Measurements from ENCODE around the gene RSPO4. TPM values are rescaled to one million over a fixed set of nuclear protein-coding genes. Genes with fewer than 3 reads are reported as not detected.
A peak's percentile ranks its signal among the peaks of the same experiment; 100 is the strongest.

RSPO4 gene
- total RNA-seq: 1.4 TPM

GRCh38 chr20:1001911-1002681 is at the start of gene RSPO4:
Gene RSPO4 (minus strand): TSS chr20:1002311. CDS start chr20:1002164, 147 bp downstream.
- H3K36me3 ChIP-seq: no peaks in the 10 kb centered on the region
- TF ChIP-seq CTCF (IDR thresholded peaks at IDR 0.05): no peak
- H3K4me3 ChIP-seq: no peak within 1 kb of the TSS
- DNase-seq (ENCODE audit: low spot score in 2 of 2): no peak
- intact Hi-C loops (cut with DNase I): no loop called here
- H3K9me3 ChIP-seq: no peaks in the 10 kb centered on the region
- H3K27me3 ChIP-seq: no peaks in the 10 kb centered on the region
- H3K27ac ChIP-seq: no peak within 1 kb of the TSS
- no peaks in the 10 kb centered on the region for H3K4me1 ChIP-seq

- no peaks in the 10 kb centered on the region for H3K4me1 ChIP-seq
- H3K4me3 ChIP-seq: no peak overlapping the region
- intact Hi-C loops (cut with DNase I): no loop called here
- no peak for TF ChIP-seq CTCF (IDR thresholded peaks at IDR 0.05)
- no peak for DNase-seq (ENCODE audit: low spot score in 2 of 2)
- H3K9me3 ChIP-seq: no peaks in the 10 kb centered on the region
- H3K27me3 ChIP-seq: no peaks in the 10 kb centered on the region
- H3K36me3 ChIP-seq: no peaks in the 10 kb centered on the region
- no peak overlapping the region for H3K27ac ChIP-seq
These were observed 48.3 kb upstream of the RSPO4 start for GRCh38 chr20:1050440-1050839.

GRCh38 chr20:1045860-1046418 is 43.8 kb upstream of the RSPO4 start:
- Histone ChIP-seq H3K9me3 (no peaks in the 10 kb centered on the region), H3K4me3 (no peak overlapping the region), H3K27ac (no peak overlapping the region), H3K36me3 (no peaks in the 10 kb centered on the region), H3K4me1 (no peaks in the 10 kb centered on the region), H3K27me3 (no peaks in the 10 kb centered on the region)
- intact Hi-C loops (cut with DNase I): no loop called here
- no peak for DNase-seq (ENCODE audit: low spot score in 2 of 2)
- no peak for TF ChIP-seq CTCF (IDR thresholded peaks at IDR 0.05)

GRCh38 chr20:1041845-1042390 is 39.8 kb upstream of the RSPO4 start:
- intact Hi-C loops (cut with DNase I): no loop called here
- Histone ChIP-seq H3K36me3 (no peaks in the 10 kb centered on the region), H3K9me3 (no peaks in the 10 kb centered on the region), H3K4me1 (no peaks in the 10 kb centered on the region), H3K27me3 (no peaks in the 10 kb centered on the region), H3K27ac (no peak overlapping the region), H3K4me3 (no peak overlapping the region)
- DNase-seq (ENCODE audit: low spot score in 2 of 2): peak in 1 of 2 donors; percentile 2
- no peak for TF ChIP-seq CTCF (IDR thresholded peaks at IDR 0.05)

- H3K4me3 ChIP-seq: no peak overlapping the region
- H3K36me3 ChIP-seq: no peaks in the 10 kb centered on the region
- H3K4me1 ChIP-seq: no peaks in the 10 kb centered on the region
- no peaks in the 10 kb centered on the region for H3K27me3 ChIP-seq
- intact Hi-C loops (cut with DNase I): no loop called here
- H3K9me3 ChIP-seq: no peaks in the 10 kb centered on the region
- no peak overlapping the region for H3K27ac ChIP-seq
- TF ChIP-seq CTCF (IDR thresholded peaks at IDR 0.05): no peak
- no peak for DNase-seq (ENCODE audit: low spot score in 2 of 2)
These were observed 36.1 kb upstream of the RSPO4 start for GRCh38 chr20:1038205-1038604.
